Measurements from ENCODE around the gene CDIP1.
A peak's percentile ranks its signal among the peaks of the same experiment; 100 is the strongest.

Gene CDIP1

GRCh38 chr16:4523686-4524085 is 14.9 kb downstream of the CDIP1 start:
- no peak for DNase-seq (ENCODE audit: low spot score)

GRCh38 chr16:4522051-4522581 is 16.5 kb downstream of the CDIP1 start:
- no peak for TF ChIP-seq CTCF (IDR thresholded peaks at IDR 0.05; ENCODE audit: extremely low read depth, missing control alignments)
- no peak for DNase-seq (ENCODE audit: low spot score)

More at GRCh38 chr16:4523686-4524085, 14.9 kb downstream of the CDIP1 start:
- TF ChIP-seq CTCF (IDR thresholded peaks at IDR 0.05; ENCODE audit: extremely low read depth, missing control alignments), result no peak

- no peak for DNase-seq (ENCODE audit: low spot score)
- no peak for TF ChIP-seq CTCF (IDR thresholded peaks at IDR 0.05; ENCODE audit: extremely low read depth, missing control alignments)
Measured at GRCh38 chr16:4520913-4521312, 17.7 kb downstream of the CDIP1 start.

- no peak for TF ChIP-seq CTCF (IDR thresholded peaks at IDR 0.05; ENCODE audit: extremely low read depth, missing control alignments)
- DNase-seq (ENCODE audit: low spot score), result no peak
Measured at GRCh38 chr16:4519274-4520058, 19.1 kb downstream of the CDIP1 start.

- DNase-seq (ENCODE audit: low spot score), result no peak
- TF ChIP-seq CTCF (IDR thresholded peaks at IDR 0.05; ENCODE audit: extremely low read depth, missing control alignments), result peak; percentile 73
Measured at GRCh38 chr16:4517812-4518680, 20.5 kb downstream of the CDIP1 start.

- DNase-seq (ENCODE audit: low spot score), result no peak
- TF ChIP-seq CTCF (IDR thresholded peaks at IDR 0.05; ENCODE audit: extremely low read depth, missing control alignments), result no peak
Measured at GRCh38 chr16:4515611-4516233, 22.9 kb downstream of the CDIP1 start.

All from GM20000 (cell line).